Common myeloid progenitor, CD34-positive (primary cell): ENCODE measurements around the gene C2orf66.
A peak's percentile ranks its signal among the peaks of the same experiment; 100 is the strongest.

Source experiments
- CTCF ChIA-PET: fragments of 350-600 bp; sonication (Branson Sonifier 250); formaldehyde crosslinking; loops from one replicate; lab custom pipeline; 2021; ENCODE audit warnings: antibody characterized with exemption; lab: Charles Lee
- POLR2A ChIA-PET: fragments of 350-600 bp; sonication (Branson Sonifier 250); formaldehyde crosslinking; loops from one replicate; lab custom pipeline; 2021; ENCODE audit warnings: antibody characterized with exemption; lab: Charles Lee
- DNase-seq, 3 donors: peaks; one replicate each; pipeline versions ENCODE4 v3.0.0 to v3.0.0-alpha.2; 2013
- H3K27ac ChIP-seq, 2 experiments: 1 replicate in 1 of 2; 2 replicates in 1 of 2; pipeline ENCODE4 v1.7.0; 2013; ENCODE audit warnings: inconsistent platforms in 2 of 2, low read length in 2 of 2, mild to moderate bottlenecking in 2 of 2, low read depth in 1 of 2, moderate library complexity in 1 of 2; ENCODE audit not compliant: severe bottlenecking in 2 of 2, insufficient read depth in 1 of 2, poor library complexity in 1 of 2
- H3K27me3 ChIP-seq, 5 experiments: replicated peaks in 2 of 5; 1 replicate in 3 of 5; 2 replicates in 2 of 5; pipeline versions ENCODE4 v1.6.1 to v1.7.0; 2013; ENCODE audit warnings: low read length in 4 of 5, mild to moderate bottlenecking in 2 of 5, moderate library complexity in 2 of 5, inconsistent platforms in 1 of 5; ENCODE audit not compliant: insufficient read depth in 5 of 5, control insufficient read depth in 4 of 5
- H3K36me3 ChIP-seq, 4 experiments: 1 replicate in 2 of 4; 2 replicates in 2 of 4; pipeline versions ENCODE4 v1.6.1 to v1.7.0; 2013; ENCODE audit warnings: low read length in 3 of 4, control low read depth in 1 of 4, mild to moderate bottlenecking in 1 of 4; ENCODE audit not compliant: control insufficient read depth in 4 of 4, insufficient read depth in 4 of 4
- H3K4me1 ChIP-seq, 4 experiments: 1 replicate in 3 of 4; 2 replicates in 1 of 4; pipeline versions ENCODE4 v1.6.1 to v1.7.1; 2013; ENCODE audit warnings: low read length in 3 of 4, mild to moderate bottlenecking in 3 of 4, control low read depth in 1 of 4, inconsistent platforms in 1 of 4, moderate library complexity in 1 of 4; ENCODE audit not compliant: control insufficient read depth in 4 of 4, insufficient read depth in 4 of 4; ENCODE audit errors: control extremely low read depth in 1 of 4
- H3K4me3 ChIP-seq, 7 experiments: 1 replicate in 4 of 7; 2 replicates in 3 of 7; pipeline versions ENCODE4 v1.5.1 to v1.7.0; 2013; ENCODE audit warnings: mild to moderate bottlenecking in 7 of 7, low read length in 6 of 7, moderate library complexity in 6 of 7, inconsistent platforms in 2 of 7, low read depth in 2 of 7, control low read depth in 1 of 7; ENCODE audit not compliant: insufficient read depth in 4 of 7, control insufficient read depth in 1 of 7; ENCODE audit errors: extremely low read depth in 1 of 7
- H3K9me3 ChIP-seq, 5 experiments: 1 replicate in 4 of 5; 2 replicates in 1 of 5; pipeline versions ENCODE4 v1.6.1 to v1.7.1; 2013; ENCODE audit warnings: low read length in 4 of 5, mild to moderate bottlenecking in 2 of 5, inconsistent platforms in 1 of 5, low read depth in 1 of 5, moderate library complexity in 1 of 5; ENCODE audit not compliant: control insufficient read depth in 4 of 5, insufficient read depth in 2 of 5; ENCODE audit errors: control extremely low read depth in 1 of 5
- WGBS: methylation state at CpG from one replicate; pipeline ENCODE4 v1.1.5; 2013; ENCODE audit not compliant: insufficient coverage; 5-methylcytosine and 5-hydroxymethylcytosine counted together

The C2orf66 gene

GRCh38 chr2:196840171-196840570 is 31.0 kb upstream of the C2orf66 start:
- WGBS, result no CpG with 5 or more reads among the region's 2 CpGs
- H3K9me3 ChIP-seq, result no peaks in the 10 kb centered on the region
- no peak overlapping the region for H3K27ac ChIP-seq
- H3K4me1 ChIP-seq, result peaks cover 0 to 2% (median 0%) of the 10 kb centered on the region in 4 experiments
- ChIA-PET CTCF (no interaction called here), POLR2A (no interaction called here)
- DNase-seq, result no peak
- no peaks in the 10 kb centered on the region for H3K27me3 ChIP-seq
- H3K4me3 ChIP-seq, result no peak overlapping the region
- H3K36me3 ChIP-seq, result peaks cover 0 to 6% (median 5%) of the 10 kb centered on the region in 4 experiments

- Histone ChIP-seq H3K4me3 (no peak overlapping the region), H3K4me1 (peaks cover 0 to 2% (median 0%) of the 10 kb centered on the region in 4 experiments), H3K36me3 (peaks cover 0 to 6% (median 5%) of the 10 kb centered on the region in 4 experiments), H3K27ac (no peak overlapping the region), H3K27me3 (no peaks in the 10 kb centered on the region), H3K9me3 (no peaks in the 10 kb centered on the region)
- WGBS, result 89% methylated on average over 1 of the region's 2 CpGs
- no peak for DNase-seq
- CTCF ChIA-PET, result no interaction called here
- POLR2A ChIA-PET, result interaction anchor here (0.6 kb wide), 1 partner anchor 79 kb away, joined by 3 read pairs; no protein-coding TSS in a partner anchor
Observed at GRCh38 chr2:196839574-196839973, 30.4 kb upstream of the C2orf66 start.

DNA sequence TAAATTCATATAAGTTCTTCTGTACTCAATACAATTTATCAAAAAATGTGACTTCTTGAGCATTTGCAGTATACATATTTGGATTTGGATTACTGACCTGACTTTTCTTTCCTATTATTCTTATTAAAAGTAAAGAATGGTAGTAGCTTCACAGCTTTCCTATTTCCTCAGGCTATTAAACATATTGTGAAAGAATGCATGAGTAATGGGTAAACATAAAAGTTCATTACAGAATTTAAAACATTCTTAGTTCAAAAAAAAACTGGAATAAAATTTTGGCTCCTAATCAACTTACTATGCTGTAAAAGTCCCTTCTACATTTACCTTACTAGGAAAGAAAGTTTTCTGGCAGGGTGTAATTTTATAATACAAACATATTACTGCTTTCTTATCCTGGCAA is 27.3 kb upstream of the C2orf66 start:
- ChIA-PET CTCF (no interaction called here), POLR2A (no interaction called here)
- Histone ChIP-seq H3K4me1 (peaks cover 0 to 2% (median 0%) of the 10 kb centered on the region in 4 experiments), H3K36me3 (peaks cover 0 to 5% (median 3%) of the 10 kb centered on the region in 4 experiments), H3K4me3 (no peak overlapping the region), H3K27me3 (no peaks in the 10 kb centered on the region), H3K27ac (no peak overlapping the region), H3K9me3 (no peaks in the 10 kb centered on the region)
- DNase-seq, result no peak

DNA sequence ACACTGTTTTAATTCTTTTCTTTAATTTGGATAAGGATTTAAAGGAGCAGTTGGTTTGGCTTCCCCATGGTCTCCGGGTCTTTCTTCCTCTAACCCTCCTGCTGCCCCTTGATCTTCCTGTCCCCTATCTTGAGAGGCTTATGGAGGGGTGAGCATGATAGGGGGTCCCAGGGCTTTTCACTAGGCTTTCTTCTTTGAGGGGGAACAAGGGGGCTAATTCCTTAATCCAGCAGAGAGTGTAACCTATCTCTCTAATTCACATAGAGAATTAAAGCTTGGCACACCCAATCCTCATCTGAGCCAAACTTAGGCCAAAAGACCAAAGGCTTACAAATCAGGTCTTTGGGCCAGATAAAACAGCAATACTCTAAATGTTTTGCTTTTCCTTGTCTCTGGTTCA is 21.5 kb upstream of the C2orf66 start:
- Histone ChIP-seq H3K9me3 (no peaks in the 10 kb centered on the region), H3K4me3 (no peak overlapping the region), H3K27me3 (no peaks in the 10 kb centered on the region), H3K36me3 (no peaks in the 10 kb centered on the region), H3K27ac (no peak overlapping the region), H3K4me1 (no peaks in the 10 kb centered on the region)
- CTCF ChIA-PET, result no interaction called here
- DNase-seq, result no peak
- POLR2A ChIA-PET, result no interaction called here
- no CpG with 5 or more reads among the region's 1 CpG for WGBS

DNA sequence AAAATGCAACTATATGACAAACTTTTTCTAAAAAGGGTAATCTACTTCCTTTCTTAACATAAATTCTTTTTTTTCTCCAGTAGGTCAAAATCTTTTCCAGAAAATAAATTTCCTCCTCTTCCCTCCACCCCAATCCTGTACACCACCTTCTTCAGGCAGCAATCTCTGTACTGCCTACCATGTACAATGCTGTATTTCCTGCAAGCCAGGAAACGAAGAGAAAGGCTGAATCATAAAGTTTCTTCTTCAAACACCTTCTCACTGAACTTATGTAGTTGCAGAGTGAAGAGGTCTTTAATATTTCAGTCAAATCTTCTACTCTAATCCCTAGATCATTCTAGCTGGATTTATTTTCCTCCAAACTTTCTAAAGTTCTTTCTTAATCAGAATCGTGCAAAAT is 18.2 kb upstream of the C2orf66 start:
- Histone ChIP-seq H3K27ac (no peak overlapping the region), H3K4me3 (no peak overlapping the region), H3K27me3 (no peaks in the 10 kb centered on the region), H3K9me3 (no peaks in the 10 kb centered on the region), H3K4me1 (no peaks in the 10 kb centered on the region), H3K36me3 (no peaks in the 10 kb centered on the region)
- WGBS, result no CpG with 5 or more reads among the region's 2 CpGs
- ChIA-PET POLR2A (no interaction called here), CTCF (interaction anchor here (1.2 kb wide), 1 partner anchor 52 kb away, joined by 3 read pairs; no protein-coding TSS in a partner anchor)
- no peak for DNase-seq

DNA sequence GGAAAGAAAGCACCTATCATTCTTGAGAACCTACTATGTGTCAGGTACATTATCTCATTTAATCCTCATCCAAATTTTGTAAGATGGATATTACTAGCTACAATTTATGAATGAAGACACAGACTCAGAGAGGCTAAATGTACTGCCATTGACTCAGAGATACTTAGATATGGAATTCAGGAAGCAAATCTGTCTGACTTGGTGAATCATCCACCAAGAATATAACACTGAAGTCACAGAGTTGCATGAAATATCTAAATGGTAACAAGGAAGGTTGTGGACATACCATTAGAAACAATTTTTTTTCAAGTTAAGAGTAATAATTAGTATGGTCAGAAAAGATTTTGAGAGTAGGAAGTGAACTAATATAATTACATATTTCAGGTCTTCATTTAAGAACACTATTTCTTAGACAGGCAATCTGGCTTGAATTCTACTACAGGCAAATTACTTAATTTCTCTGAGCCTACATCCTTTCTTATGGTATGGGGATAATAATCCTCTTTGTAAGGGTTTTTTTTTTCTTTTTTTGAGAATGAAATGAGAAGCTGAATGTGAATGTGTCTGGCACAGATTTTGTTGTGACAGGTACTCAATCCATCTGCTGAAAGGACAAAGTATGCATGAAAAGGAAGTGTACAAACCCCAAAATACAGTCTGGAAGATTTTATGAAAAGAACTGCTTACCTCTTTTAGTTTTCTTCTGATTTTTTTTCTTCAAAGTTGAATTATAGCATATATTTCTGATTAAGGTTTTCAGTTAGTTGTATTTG is 14.8 kb upstream of the C2orf66 start:
- H3K36me3 ChIP-seq, result no peaks in the 10 kb centered on the region
- H3K27ac ChIP-seq, result no peak overlapping the region
- DNase-seq, result peak in 2 of 3 donors; percentile 21 to 29
- ChIA-PET POLR2A (no interaction called here), CTCF (interaction anchor here (1.0 kb wide), 1 partner anchor 14 kb away, joined by 3 read pairs; no protein-coding TSS in a partner anchor)
- no peaks in the 10 kb centered on the region for H3K27me3 ChIP-seq
- no peak overlapping the region for H3K4me3 ChIP-seq
- H3K9me3 ChIP-seq, result peaks cover 0 to 5% (median 0%) of the 10 kb centered on the region in 5 experiments
- no peaks in the 10 kb centered on the region for H3K4me1 ChIP-seq

- 100% methylated on average over 1 of the region's 1 CpG for WGBS
- Histone ChIP-seq H3K4me3 (no peak overlapping the region), H3K9me3 (peaks cover 1 to 14% (median 3%) of the 10 kb centered on the region in 5 experiments), H3K27ac (no peak overlapping the region), H3K4me1 (no peaks in the 10 kb centered on the region), H3K36me3 (no peaks in the 10 kb centered on the region), H3K27me3 (no peaks in the 10 kb centered on the region)
- DNase-seq, result no peak
- CTCF ChIA-PET, result no interaction called here
- POLR2A ChIA-PET, result no interaction called here
Observed at GRCh38 chr2:196821195-196821594, 12.0 kb upstream of the C2orf66 start.
